Measurements from ENCODE around the gene LSAMP. TPM values are rescaled to one million over a fixed set of nuclear protein-coding genes. Genes with fewer than 3 reads are reported as not detected.
A peak's percentile ranks its signal among the peaks of the same experiment; 100 is the strongest.

Gene LSAMP
- total RNA-seq, 1 experiment from 2014 or later, result 0.90 TPM

GRCh38 chr3:115862849-115863248 is 582.4 kb downstream of the LSAMP start:
- Mint-ChIP-seq H3K4me1 (peaks cover 68 to 73% of the 10 kb centered on the region in 2 experiments), H3K9me3 (no peaks in the 10 kb centered on the region), H3K4me3 (0 out of 5 replicates have a peak overlapping the region, but pooled peaks of 1 of the 2 experiments have one; percentile 23), H3K27ac (peak overlapping the region; percentile 57 to 80 (median 69); a peak in 2 of 7 replicates), H3K27me3 (ENCODE audit: low read depth) (peaks cover 13% of the 10 kb centered on the region), H3K36me3 (ENCODE audit: insufficient read depth in 1 of 3, low read depth in 3 of 3) (no peaks in the 10 kb centered on the region)
- Histone ChIP-seq H3K23ac (ENCODE audit: insufficient read length, low read depth, low read length) (no peak overlapping the region), H2BK12ac (ENCODE audit: insufficient read length, low read depth, low read length) (no peak overlapping the region), H2BK120ac (ENCODE audit: low read depth, low read length, poor library complexity, severe bottlenecking) (no peak overlapping the region), H3K79me2 (ENCODE audit: insufficient read depth, low read length) (no peaks in the 10 kb centered on the region), H3K4ac (ENCODE audit: low read depth, low read length) (no peak overlapping the region), H3K56ac (ENCODE audit: insufficient read length, low read depth, low read length) (no peak overlapping the region), H4K91ac (ENCODE audit: insufficient read length, low read depth, low read length) (no peak overlapping the region), H2BK5ac (ENCODE audit: insufficient read length, low read length) (no peak overlapping the region), H4K5ac (ENCODE audit: insufficient read length, low read depth, low read length) (no peak overlapping the region), H2BK15ac (ENCODE audit: low read depth, low read length) (no peak overlapping the region), H3K27me3 (ENCODE audit: insufficient read depth, low read length) (no peaks in the 10 kb centered on the region; the same call in 1 of the 2 replicates), H3K4me1 (ENCODE audit: insufficient read depth, low read length) (peaks cover 14% of the 10 kb centered on the region; the same call in 1 of the 2 replicates), H3K14ac (ENCODE audit: insufficient read depth, low read length) (peak overlapping the region; percentile 26; the same call in 1 of the 2 replicates), H3T11ph (ENCODE audit: low read length) (no peak overlapping the region), H2AFZ (ENCODE audit: low read length) (no peak overlapping the region), H4K20me1 (ENCODE audit: control insufficient read depth, insufficient read depth, insufficient read length) (no peaks in the 10 kb centered on the region), H3K23me2 (ENCODE audit: insufficient read length, low read depth, low read length, poor library complexity, severe bottlenecking) (no peaks in the 10 kb centered on the region), H3K4me2 (ENCODE audit: insufficient read depth, insufficient read length, low read length) (peak overlapping the region; percentile 30), H3K79me1 (ENCODE audit: insufficient read depth, low read depth, low read length, poor library complexity, severe bottlenecking) (no peaks in the 10 kb centered on the region), H2AK5ac (ENCODE audit: insufficient read length, low read length) (no peak overlapping the region), H2BK20ac (ENCODE audit: low read depth, low read length, poor library complexity, severe bottlenecking) (no peak overlapping the region), H4K8ac (replicated peaks; ENCODE audit: insufficient read length, low read depth, low read length) (no peak overlapping the region), H3K27ac (ENCODE audit: insufficient read length, low read depth, low read length) (no peak overlapping the region), H3K9ac (ENCODE audit: extremely low read depth, insufficient read length, low read length) (no peak overlapping the region), H3K9me3 (ENCODE audit: control insufficient read depth, low read depth, low read length) (no peaks in the 10 kb centered on the region), H3K18ac (ENCODE audit: insufficient read length, low read depth, low read length) (no peak overlapping the region)
- TF ChIP-seq CTCF (conservative IDR thresholded peaks at IDR 0.05), result no peak
- DNase-seq, result peak; percentile 39
- WGBS (ENCODE audit: extremely low coverage, insufficient read length, low lambda C conversion rate), result no CpG with 5 or more reads among the region's 6 CpGs
